HG03039 (cell line): ENCODE data around the gene CCNE1.

Experiments
- ATAC-seq: cut with Tn5 transposase; IDR thresholded peaks from one replicate; pipeline ENCODE4 v1.9.1; 2021; ENCODE audit warnings: mild to moderate bottlenecking, moderate library complexity; ENCODE audit not compliant: unreplicated experiment

Gene CCNE1

GRCh38 chr19:29811125-29812079 is at the start of gene CCNE1:
Gene CCNE1, plus strand, starts transcription at chr19:29811991. Its CDS starts 565 bp downstream, at chr19:29812556.
- peak; percentile 77 for ATAC-seq

- no peak for ATAC-seq
Observed at GRCh38 chr19:29763196-29763595, 48.6 kb upstream of the CCNE1 start.

- no peak for ATAC-seq
Observed at GRCh38 chr19:29764361-29764760, 47.4 kb upstream of the CCNE1 start.

DNA sequence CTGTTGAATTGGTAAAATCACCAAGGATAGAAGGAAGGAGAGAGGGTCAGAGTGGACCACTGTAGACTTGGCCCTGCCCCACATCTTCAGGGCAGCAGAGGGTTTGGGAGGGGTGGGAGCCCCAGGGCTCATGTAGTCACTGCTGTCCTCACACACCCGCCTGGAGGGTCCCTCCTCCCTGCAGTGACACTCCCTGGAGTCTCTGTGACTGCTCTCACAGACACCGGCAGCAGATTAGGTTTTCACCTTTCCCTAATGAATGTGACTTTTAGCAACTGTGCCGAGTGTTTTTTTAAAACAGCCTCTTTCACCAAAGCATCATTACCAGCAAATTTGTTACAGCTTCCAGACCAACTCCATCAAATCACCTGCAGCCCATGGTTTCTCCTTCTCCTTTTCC is 45.7 kb upstream of the CCNE1 start:
- ATAC-seq, result no peak

GRCh38 chr19:29767039-29767735 is 44.6 kb upstream of the CCNE1 start:
- ATAC-seq, result no peak

- ATAC-seq, result no peak
Observed at GRCh38 chr19:29768166-29768565, 43.6 kb upstream of the CCNE1 start.

- no peak for ATAC-seq
Observed at GRCh38 chr19:29769997-29770396, 41.8 kb upstream of the CCNE1 start.

GRCh38 chr19:29770648-29771047 is 41.1 kb upstream of the CCNE1 start:
- no peak for ATAC-seq

- no peak for ATAC-seq
Observed at GRCh38 chr19:29771708-29772414, 39.9 kb upstream of the CCNE1 start.

- ATAC-seq, result no peak
Observed at GRCh38 chr19:29772696-29773095, 39.1 kb upstream of the CCNE1 start.

- no peak for ATAC-seq
Observed at GRCh38 chr19:29773141-29773540, 38.6 kb upstream of the CCNE1 start.

GRCh38 chr19:29774126-29774525 is 37.7 kb upstream of the CCNE1 start:
- no peak for ATAC-seq

DNA sequence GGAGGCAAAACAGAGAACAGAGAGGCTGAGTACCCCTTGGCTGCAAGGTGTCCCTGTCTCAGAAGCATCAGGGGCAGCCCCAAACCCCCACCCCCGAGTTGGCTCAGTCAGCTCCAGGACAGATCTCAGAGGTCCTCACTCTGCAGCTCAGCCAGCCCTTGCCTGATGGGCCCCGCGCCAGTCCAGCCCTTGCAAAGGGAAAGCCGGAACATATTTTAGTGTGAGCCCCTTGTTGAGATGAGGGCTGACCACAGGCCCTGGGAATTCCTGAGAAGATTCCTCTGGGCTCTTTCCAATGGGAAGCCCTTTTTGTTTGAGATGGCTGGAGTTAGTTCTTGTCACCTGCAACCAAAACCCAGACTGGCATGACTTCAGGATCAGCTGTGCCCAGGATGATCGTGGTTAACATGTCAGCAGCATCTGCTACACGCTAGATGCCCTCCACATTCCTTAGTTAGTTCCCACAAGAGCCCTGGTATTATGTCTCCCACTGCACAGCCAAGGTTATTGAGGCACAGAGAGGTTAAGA is 33.9 kb upstream of the CCNE1 start:
- no peak for ATAC-seq

GRCh38 chr19:29779921-29780320 is 31.9 kb upstream of the CCNE1 start:
- ATAC-seq, result no peak

DNA sequence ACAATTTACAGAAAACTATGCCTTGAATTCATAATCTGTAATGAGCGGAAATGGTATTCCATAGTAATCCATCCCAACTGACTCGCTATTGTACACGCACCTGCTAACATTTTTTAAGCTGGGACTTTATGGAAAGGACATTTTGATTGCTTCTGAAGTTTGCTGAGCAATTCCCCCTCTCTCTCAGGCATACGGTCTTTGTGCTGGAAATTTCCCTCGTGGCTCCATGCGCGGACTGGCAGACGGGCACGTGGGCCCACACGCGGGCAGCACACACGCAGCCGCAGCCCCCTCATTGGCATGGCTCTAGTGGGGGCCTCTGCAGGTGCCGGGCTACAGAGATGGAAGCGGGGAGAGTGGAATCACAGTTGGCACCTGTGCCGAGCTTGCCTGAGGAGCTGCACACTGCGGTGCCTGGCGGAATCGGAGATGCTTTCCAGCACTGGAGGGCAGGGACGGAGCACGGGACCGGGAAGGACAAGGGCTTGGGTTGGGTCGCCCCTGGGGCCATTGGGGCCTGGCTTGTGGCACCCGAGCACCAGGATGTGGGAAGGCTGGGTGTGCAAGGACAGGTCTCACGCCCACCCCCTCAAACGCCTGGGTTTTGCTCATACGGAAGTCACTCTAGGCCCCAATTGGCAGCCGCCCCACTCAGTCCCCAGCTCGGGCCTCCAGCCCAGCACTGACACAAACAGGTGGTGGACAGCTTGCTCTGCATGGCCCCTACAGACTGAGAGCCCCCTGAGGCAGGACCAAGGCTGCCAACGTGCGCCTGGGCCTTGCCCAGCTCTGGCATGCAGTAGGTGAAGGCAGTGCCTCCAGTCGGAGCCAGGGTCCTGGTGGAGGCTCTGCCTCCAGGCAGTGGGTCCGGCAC is 30.2 kb upstream of the CCNE1 start:
- no peak for ATAC-seq

GRCh38 chr19:29782260-29782580 is 29.6 kb upstream of the CCNE1 start:
- no peak for ATAC-seq

GRCh38 chr19:29783627-29784190 is 28.1 kb upstream of the CCNE1 start:
- no peak for ATAC-seq

DNA sequence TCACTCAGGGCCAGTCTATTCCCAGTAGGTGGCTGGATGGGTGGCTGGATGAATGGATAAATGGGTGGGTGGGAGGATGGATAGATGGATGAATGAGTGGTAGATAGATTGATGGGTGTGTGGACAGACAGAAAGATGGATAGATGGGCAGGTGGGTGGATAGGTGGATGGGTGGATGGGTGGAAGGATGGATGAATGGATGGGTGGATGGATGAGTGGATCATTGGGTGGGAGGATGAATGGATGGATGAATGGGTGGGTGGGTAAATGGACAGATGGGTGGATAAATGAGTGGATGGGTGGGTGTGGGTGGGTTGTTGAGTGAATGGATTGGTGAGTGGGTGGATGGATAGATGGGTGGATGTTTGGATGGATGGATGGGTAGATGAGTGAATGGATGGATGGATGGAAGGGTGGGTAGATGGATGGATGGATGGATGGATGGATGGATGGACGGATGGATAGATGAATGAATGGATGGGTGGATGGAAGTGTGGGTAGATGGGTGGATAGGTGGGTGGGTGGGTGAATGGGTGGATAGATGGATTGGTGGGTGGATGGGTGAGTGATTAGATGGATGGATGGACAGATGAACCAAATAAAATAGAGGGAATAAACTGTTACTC is 27.1 kb upstream of the CCNE1 start:
- no peak for ATAC-seq

- ATAC-seq, result no peak
Observed at GRCh38 chr19:29785360-29785759, 26.4 kb upstream of the CCNE1 start.
